SKM-1 treated with dmso at 0.1 percent for 144 hours (cell line): ENCODE measurements around the gene COQ8A.
A peak's percentile ranks its signal among the peaks of the same experiment; 100 is the strongest.
"Not testable (repeated sequence)": the region's sequence is repeated elsewhere in the genome, so short reads cannot be mapped to it uniquely, and the experiment has no call there.

Source experiments
- DNase-seq: peaks from one replicate; lab custom pipeline; 2025; ENCODE audit not compliant: unreplicated experiment; lab: John Stamatoyannopoulos, UW

Gene COQ8A

DNA sequence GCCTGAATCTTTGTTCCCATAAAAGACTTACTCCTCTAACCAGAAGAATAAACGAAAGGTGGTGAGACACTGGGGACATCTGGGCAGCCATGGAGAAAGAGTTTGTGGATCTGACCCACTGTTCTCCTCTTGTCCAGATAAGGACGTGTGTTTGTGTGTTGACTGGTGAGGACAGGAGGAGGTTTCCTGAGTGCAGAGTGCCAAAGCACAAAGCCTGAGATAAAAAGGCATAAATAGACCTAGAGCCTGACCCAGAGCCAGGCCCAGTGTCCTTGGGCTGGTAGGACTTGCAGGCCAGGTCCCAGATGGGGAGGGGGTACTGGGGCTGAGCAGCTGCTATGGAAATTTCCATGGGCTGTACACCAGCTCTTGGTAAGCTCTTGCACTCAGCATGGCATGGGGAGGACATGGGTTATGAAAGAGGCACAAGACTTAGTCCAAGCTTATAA lies 19.6 kb upstream of the COQ8A start:
- no peak for DNase-seq

DNA sequence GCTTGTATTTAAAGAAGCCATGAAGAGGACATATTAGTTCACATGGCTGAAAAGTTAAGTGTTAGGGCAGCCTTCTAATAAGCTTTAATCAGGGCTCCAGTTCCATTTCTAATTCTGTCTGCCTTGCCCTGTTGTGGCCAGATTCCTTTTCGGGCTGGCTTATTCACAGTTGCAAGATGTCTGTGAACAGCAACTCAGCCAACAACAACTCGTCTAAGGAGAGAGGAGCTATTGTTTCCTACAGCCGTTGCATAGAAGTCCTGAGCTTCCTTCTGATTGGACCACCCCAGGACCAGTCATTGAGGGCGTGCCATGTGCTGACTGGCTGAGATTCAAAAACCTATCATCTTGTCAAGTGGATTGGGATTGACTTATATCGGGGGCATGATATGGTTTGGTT lies 18.6 kb upstream of the COQ8A start:
- DNase-seq, result no peak

DNA sequence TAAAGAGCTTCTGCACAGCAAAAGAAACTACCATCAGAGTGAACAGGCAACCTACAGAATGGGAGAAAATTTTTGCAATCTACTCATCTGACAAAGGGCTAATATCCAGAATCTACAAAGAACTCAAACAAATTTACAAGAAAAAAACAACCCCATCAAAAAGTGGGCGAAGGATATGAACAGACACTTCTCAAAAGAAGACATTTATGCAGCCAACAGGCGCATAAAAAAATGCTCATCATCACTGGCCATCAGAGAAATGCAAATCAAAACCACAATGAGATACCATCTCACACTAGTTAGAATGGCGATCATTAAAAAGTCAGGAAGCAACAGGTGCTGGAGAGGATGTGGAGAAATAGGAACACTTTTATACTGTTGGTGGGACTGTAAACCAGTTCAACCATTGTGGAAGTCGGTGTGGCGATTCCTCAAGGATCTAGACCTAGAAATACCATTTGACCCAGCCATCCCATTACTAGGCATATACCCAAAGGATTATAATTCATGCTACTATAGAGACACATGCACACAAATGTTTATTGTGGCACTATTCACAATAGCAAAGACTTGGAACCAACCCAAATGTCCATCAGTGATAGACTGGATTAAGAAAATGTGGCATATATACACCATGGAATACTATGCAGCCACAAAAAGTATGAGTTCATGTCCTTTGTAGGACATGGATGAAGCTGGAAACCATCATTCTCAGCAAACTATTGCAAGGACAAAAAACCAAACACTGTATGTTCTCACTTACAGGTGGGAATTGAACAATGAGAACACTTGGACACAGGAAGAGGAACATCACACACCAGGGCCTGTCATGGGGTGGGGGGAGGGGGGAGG lies 10.6 kb upstream of the COQ8A start:
- not testable (repeated sequence) for DNase-seq

DNA sequence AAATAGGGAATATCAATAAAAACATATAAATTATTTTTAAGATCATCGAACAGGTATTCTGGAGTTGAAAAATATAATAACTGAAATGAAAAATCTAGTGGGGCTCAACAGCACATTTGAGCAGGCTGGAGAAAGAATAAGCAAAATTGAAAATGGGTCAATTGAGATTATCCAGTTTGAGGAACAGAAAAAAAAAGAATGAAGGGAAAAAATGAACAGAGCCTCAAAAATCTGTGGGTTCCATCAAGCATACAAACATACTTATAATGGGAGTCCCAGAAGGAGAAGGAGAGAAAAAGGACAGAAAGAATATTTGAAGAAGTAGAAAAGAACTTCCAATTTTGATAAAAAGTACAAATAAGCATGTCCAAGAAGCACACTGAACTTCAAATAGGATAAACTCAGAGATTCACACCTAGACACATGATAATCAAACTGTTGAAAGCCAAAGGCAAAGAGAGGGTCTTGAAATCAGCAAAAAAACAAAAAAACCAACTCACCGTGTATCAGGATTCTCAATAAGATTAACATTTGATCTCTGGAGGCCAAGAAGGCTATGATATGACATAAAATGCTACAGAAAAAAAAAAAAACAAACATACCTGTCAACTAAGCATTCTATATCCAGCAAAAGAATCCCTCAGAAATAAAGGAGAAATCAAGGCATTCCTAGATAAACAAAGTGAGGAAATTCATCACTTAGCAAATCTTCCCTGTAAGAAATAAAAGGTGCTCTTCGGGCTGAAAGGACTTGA lies 5.4 kb upstream of the COQ8A start:
- no peak for DNase-seq

DNA sequence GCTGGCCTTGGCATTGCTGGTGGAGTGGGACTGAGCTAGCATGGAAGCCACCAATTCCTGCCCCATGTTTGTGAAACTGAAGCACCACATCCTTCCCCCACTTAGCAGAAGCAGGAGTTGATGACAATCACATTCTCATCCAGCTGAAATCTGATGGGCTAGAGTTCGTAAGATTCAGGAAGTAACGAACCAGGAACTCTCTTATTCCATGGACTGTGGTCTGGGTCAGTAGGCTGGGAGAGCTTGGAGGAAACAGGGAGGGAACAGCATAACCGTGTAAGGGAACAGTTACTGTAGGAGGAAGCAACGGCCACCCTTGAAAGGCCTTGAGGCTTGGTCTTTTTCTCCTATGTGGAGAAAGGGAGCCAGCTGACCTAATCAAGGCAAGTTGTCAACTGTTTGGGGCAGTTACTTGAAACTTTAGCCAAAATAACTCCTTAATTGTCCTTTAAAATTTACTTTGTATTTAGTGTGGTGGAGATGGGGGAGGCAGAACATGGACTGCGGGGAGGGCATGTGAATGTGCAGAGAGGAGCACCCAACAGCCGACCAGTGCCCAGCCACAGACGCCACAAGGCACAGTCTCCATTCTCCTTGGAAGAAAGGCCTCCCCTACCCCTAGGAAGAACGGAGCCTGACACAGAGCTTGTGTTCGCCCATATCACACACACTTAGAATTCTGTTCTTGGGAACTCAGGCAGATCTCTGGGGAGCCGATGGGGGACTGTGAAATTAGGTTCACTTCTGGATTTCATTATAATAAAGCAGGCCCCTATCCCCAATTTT lies 2.0 kb upstream of the COQ8A start:
- peak; percentile 48 for DNase-seq

DNA sequence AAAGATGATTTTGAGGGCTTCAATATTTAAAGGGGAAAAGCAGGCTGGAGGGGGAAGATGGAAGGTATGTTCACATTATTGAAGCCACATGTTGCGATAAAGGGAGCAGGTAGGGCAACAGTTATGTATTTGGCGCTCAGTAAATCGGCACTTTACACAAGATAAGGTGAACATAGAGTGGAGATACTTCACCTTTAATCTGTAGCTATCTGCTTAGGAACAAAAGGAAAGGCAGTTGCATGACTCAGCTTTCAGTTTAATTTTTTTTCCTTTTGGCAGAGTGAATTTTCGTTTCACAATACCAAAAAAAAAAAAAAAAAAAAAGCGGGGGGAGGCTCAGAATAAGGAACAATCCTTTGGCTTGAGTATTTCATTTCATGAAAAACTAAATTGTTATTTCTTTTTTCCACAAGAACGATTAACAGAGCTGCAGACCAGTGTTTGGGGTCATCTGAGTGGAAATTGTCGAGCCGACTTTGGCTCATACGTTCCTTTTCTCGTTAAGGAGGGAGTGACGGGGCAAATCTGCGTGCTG lies 1.1 kb upstream of the COQ8A start:
- peak; percentile 71 for DNase-seq

DNA sequence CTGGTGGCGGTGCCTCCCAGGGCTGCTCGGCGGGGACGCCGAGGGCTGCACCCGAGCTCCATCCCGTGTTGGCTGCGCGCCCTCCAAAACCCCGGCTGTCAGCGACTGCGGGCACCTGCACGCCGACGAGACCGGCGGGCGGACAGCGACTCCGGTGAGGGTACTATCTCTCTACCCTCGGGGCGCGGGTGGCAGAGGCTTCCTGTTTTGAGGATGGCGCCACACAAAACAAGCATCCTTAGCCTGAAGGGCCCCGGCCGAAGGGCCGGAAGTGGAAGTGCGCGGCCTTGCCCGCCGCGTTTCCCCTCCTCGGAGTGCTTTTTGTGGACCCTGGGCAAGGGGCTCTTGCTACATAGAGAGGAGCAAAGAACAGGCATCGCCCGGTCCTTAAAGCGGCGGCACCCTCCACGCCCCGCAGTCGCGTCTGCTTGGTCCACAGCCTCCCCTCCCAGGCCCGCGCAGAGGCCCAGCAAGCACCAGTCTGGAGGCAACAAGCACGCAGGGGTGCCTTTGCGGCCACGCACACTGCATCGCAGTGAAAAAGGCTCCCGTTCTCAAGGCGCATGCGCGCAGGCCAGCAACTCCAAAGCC lies 561 bp upstream of the COQ8A start:
- DNase-seq, result peak; percentile 94

DNA sequence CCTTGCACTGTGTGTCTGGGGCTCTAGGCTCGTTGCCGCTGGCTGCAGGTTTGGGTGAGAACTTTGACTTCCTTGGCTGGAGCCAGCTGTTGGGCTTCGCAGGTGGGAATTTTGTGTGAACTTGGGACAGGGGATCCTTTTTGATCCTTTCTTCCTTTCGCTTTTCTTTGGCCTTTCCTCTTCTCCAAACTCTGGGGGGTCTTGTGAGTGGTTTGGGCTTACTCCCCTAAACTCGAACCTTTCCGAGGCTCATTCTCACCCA lies 643 bp downstream of the COQ8A start:
- DNase-seq, result no peak

DNA sequence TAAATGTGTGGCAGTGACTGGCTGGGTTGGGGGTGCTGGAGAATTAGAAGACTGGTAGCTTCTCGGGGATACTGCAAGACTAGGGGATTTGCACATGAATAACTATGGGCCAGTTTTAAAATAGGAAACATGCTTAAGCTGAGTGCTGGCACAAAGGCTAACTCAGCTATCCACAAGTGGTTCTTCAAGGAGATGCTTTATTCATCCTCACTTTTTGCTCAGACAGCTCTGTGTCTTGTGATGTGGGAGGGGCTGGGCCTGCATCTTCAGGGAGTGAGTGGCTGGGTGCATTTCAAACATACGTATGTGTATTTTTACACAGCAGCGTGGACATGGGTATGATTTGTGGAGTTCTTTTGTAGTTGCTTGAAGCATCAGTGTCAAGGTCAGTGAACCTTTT lies 2.3 kb downstream of the COQ8A start:
- DNase-seq, result no peak

DNA sequence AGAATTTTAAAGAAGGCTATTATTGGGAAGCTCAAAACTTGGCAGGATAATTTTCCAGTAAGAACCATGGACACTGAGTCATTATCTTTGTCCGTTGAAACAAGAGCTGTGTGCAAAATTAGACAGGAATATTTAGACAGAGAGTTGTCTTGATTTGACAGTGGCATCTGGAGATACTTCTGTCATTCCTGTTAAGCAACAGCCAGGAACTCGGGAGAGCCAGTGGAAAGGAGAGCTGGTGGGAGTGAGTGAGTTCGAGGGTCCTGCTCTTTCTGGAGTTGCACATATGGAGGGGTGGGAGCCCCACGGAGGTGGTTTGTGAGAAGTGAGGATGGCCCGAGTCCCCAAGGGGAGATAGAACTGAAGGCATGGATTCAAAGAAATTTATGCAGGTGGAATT lies 3.1 kb downstream of the COQ8A start:
- DNase-seq, result no peak

DNA sequence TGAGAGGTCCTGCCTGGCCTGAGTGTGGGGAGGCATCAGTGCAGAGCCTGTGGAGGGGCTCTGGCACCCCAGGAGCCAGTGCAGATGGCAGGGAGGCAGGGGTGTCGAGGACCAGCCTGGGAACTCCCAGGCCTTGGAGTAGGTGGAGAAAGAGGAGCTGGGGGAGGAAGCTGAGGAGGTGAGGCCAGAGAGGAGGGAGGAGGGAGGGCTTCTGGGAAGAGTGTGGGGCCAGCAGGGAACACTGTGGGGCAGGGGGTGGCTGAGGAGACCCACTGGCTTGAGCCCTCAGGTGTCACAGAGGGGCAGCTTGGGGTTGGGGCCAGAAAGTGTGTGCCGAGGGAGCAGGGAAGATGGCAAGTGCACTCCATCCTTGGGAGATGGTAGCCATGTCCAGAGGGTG lies 3.8 kb downstream of the COQ8A start:
- DNase-seq, result no peak

DNA sequence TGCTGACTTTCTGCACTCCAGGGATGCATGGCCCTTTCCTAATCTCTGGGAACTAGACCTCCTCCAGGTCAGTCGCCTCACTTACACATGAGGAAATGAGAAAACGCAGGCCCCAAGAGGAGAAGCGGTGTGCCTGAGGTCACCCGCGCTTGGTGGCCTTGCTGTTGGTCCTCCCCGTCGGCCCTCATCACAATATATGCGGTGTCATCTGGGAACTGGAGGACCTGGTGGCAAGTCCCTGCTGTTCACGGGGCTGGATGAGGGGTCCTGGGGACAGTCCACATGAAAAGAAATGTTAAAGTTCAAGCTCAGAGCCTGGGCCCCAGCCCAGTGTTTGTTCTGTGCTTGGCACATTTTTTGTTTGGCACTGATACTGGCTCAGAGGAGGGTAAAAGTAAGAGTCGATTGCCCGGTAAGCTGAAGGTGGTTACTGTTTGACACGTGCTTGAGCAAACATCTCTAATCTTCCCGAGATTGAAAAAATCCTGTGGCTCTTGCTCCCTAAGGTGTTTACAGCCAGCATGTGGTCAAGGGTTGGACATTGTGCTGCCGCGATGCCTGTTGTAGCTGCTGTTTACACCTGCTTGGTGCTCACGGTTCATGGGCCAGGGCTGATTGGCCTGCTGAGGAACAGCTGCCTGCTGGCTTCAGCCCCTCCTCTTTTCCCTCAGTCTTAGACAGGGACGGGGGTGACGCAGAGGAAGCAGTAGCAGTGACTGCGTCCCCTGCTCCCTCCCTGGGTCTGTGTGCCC lies 5.2 kb downstream of the COQ8A start:
- no peak for DNase-seq

DNA sequence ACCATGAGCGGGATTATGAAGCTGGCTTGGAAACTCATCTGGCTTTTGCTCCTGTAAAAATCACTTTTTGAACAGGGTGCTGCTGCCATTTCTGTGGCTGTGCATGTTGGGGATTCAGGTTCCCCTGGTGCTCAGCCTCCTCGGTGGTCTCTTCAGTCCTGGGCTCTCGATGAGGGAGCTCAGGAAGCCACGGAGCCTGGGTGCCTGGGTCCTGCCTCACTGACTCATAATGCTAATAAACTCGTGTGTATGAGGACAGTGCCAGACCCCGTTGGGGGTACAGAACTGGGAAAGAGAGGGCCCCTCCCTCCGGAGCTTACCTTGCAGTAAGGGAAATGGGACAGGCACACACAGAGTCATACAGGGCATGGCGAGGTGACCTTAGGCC lies 5.8 kb downstream of the COQ8A start:
- no peak for DNase-seq

DNA sequence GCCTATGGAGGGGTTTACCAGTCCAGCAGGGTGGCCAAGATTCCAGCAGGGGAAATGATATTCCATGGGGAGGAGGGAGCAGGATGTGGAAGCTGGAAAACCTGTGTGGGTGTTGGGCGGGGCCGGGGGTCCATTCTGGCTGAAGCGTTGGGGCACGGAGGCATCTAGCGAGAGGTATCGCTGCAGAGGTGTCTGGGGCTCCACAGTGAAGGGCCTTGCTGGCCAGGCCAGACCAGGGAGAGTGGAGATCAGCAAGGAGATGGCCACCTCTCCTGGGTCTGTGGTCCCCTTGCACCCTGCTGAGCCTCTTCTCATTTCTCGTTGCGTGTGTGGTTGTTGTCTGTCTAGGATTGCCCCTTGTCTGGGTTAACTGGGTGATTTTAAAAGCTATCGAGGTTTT lies 6.2 kb downstream of the COQ8A start:
- no peak for DNase-seq

DNA sequence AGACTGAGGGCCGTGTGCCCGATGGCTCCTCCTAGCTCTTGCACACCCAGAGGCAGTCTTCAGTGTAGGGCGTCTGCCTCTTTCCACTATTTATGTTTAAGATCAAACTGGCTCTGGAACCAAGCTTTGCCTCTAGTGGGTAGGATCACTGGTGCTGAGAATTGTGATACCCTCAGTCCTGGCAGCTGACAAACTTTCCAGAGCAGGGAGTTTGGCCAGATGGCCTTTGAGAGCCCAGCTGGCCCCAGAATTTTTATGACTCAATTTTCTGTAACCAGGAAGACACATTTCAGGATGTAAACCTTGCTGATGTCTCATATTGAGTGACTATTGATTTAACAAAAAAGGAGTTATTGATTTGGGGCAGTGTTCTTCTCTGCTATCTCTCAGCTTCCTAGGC lies 6.7 kb downstream of the COQ8A start:
- DNase-seq, result no peak

DNA sequence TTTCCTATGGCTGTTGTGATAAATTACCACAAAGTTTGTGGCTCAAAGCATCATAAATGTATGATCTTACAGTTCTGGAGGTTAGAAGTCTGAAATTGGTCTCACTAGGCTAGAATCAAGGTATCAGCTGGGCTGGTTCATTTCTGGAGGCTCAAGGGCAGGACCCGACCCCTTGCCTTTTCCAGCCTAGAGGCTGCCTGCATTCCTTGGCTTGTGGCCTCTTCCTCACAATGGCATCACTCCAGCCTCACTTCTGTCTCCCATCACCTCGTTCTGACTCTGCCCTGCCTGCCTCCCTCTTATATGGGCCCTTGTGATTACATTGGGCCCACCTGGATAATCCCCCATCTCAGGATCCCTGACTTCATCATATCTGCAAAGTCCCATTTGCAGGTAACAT lies 8.0 kb downstream of the COQ8A start:
- DNase-seq, result no peak

DNA sequence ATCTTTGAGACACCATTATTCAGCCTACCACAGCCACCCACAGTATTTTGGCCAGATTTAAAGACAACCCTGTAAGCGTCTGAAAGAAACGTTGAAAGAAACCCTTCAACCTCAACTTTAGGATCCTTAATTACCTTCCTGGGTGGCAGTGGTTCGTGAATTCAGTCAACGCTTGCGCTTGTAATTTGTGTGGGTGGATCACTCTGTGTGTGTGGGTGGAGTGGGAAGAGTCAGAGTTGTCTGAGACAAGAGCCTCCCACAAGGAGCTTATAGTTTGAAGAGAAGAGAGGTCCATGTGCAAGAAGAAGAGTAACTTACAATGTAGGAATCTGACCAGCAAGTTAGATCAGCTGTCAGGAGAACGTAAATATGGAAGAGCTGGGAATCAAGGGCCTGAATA lies 8.4 kb downstream of the COQ8A start:
- DNase-seq, result no peak

DNA sequence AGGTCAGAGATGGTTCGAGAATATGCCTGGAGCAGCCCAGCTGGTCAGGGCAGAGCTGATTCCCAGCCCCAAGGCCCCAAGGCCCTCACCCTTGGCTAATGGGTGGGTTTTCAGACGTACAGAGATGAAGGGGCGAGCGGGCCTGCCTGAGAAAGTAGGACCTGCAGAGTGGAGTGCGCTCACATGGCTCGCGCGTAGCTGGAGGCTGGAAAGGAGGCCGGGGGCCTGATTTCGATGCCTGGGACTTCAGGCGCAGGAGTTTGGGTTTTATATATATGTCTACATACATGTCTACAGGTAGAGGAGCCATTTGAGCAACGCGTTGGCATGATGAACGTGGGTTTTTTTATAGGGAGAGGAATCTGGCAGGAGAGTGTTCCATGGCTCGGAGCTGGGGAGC lies 8.9 kb downstream of the COQ8A start:
- DNase-seq, result no peak

DNA sequence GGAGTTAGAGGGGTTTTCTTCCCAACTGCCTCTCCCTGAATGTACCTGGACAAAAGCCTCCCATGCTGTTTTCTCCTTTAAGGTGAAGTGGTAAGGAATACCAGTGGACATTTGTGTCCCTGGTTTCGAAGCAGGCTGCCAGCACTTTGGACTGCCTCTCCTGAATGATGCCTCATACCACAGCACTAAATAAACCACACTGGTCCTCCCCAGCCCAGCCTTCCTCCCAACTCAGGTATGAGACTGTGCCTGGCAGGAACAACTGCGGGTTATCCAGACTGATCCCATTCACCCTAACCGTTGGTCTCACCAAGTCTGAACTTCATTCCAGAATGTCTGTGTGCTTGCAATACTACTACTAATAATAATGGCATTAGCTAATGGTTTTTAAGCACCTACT lies 9.3 kb downstream of the COQ8A start:
- DNase-seq, result no peak

DNA sequence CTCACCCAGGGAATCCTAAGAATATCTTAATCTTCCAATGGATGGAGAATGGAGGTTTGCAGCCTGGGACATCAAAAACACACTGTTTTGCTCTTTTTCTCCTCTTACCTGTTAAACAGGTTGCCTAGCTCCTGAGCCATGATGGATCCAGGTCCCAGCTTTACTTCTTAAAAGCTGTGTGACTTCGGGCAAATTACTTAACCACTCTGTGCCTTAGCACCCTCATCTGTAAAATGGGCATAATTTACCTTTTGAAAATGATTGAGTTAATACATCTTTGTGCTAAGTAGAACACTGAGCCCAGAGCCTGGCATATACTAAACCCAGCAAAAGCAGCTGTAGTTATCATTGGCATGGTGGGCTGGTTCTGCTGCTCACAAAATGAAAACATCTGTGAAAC lies 10.2 kb downstream of the COQ8A start:
- no peak for DNase-seq

DNA sequence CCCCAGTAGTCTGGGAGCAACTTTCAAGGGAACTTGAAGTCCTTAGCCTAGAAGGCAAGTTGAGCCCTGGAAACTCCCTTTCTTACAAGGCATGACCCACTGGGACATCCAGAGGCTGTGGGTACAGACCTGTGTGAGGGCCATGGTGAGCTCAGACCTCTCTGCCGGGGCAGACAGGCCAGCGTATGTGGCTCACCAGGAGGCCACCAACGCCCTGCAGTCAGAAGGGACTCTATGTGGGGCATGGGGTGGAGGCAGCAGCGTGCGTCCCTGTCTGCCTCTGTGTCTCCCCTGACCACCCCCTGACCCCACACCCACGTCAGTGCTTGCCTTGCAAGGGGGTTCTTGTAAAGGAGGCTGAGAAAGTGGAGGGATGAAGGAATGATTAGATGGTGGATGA lies 10.8 kb downstream of the COQ8A start:
- no peak for DNase-seq
